ENCODE measurements around the gene MUSTN1. TPM values are rescaled to one million over a fixed set of nuclear protein-coding genes. Genes with fewer than 3 reads are reported as not detected.

MUSTN1 gene
- 1 to 10 TPM in 1 of 4 donors, under 1 TPM in 3; 0.28 to 1.6 (median 0.47) TPM for polyA plus RNA-seq (ENCODE audit: insufficient read length in 4 of 4)

DNA sequence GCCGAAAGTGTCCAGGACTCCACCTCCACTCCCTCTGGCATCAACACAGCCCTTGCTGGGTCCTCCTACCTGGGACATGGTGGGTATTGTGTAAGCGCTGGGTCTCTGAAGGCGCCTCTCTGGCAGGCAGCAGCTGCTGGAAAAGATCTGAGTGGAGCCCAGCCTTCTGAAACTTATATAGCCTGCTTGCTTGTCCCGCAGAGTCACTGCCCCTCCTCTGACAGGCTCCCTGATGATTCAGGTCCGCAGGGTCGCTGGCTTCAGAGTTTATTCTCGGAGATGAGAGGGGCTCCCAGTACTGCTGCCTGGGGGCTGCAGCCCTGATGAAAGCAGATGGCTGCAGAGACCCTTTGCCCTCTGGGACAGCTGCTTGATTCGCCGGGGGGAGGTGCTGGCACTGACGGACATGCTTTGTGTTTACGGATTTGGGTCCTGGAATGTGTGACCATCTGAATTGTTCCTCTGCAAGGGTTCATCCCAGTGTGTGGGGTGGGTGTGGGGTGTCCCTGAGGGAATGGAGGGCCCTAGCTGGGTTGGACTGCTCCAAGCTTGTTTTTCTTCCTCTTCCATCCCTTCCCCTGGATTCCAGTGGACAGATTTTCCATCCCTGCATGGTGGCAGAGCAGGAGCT is at the start of gene MUSTN1:
MUSTN1 (minus strand) TSS at position 149 of the 631 bp plus-strand sequence; CDS start at position 78, 71 bp downstream.
- DNase-seq (ENCODE audit: low read depth in 4 of 4, low spot score in 2 of 4), result no peak

- no peak for DNase-seq (ENCODE audit: low read depth in 4 of 4, low spot score in 2 of 4)
These were observed 47.6 kb upstream of the MUSTN1 start for GRCh38 chr3:52882377-52882776.

DNA sequence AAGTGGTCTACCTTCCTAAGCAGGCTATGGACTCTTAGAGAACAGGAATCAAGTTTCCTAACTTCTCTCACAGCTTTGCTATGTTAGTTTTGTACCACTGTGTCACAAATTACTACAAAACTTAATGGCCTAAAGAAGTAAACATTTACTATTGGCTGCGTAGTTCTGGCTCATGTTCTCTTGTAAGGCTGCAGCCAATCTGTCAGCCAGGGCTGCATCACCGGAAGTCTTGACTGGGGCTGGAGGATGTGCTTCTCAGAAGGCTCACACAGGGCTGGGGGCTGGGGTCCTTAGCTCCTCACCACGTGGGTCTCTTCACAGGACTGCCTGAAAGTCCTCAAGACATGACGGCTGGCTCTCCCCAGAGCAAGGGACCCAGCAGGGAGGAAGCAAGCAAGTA is 47.1 kb upstream of the MUSTN1 start:
- DNase-seq (ENCODE audit: low read depth in 4 of 4, low spot score in 2 of 4), result no peak

DNA sequence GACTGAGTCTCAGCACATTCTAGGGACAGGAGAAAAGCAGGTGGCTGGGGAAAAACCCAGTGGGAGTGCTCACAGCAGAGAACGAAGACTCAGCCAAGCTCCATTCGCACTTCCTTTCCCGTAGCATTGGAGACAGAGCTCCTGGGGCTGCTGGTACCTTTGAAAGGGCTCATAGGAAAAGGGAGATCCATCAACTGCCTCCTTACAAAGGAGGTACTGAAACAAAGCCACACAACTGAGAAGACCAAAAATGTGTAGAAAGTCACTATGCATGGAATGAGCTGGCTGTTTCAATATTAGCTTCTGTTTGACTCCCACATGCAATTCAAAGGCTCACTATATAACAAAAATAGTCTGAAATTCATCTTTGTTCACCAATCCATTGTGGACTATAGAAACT is 45.7 kb upstream of the MUSTN1 start:
- DNase-seq (ENCODE audit: low read depth in 4 of 4, low spot score in 2 of 4), result no peak

GRCh38 chr3:52880047-52880446 is 45.2 kb upstream of the MUSTN1 start:
- DNase-seq (ENCODE audit: low read depth in 4 of 4, low spot score in 2 of 4), result no peak

GRCh38 chr3:52879581-52879980 is 44.8 kb upstream of the MUSTN1 start:
- DNase-seq (ENCODE audit: low read depth in 4 of 4, low spot score in 2 of 4), result no peak

DNA sequence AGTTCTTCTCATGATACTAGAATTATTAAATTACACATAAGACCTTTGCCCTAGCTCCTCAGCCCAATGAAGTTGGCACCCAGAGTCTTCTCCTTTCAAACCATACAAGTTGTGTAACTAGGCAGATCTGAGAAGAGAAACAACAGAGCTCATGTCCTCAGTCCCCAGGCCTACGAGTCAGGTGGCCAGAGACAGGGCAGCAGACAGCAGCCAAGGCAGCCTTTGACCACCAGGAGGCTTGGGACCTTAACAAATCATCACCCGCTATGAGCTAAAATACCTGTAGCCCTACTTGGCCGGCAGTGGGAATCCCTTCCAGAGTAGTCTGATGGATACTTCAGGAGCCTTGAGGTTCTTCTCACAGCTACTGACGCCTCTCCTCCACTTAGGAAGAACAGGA is 44.3 kb upstream of the MUSTN1 start:
- DNase-seq (ENCODE audit: low read depth in 4 of 4, low spot score in 2 of 4), result no peak

GRCh38 chr3:52877085-52877484 is 42.3 kb upstream of the MUSTN1 start:
- no peak for DNase-seq (ENCODE audit: low read depth in 4 of 4, low spot score in 2 of 4)

DNA sequence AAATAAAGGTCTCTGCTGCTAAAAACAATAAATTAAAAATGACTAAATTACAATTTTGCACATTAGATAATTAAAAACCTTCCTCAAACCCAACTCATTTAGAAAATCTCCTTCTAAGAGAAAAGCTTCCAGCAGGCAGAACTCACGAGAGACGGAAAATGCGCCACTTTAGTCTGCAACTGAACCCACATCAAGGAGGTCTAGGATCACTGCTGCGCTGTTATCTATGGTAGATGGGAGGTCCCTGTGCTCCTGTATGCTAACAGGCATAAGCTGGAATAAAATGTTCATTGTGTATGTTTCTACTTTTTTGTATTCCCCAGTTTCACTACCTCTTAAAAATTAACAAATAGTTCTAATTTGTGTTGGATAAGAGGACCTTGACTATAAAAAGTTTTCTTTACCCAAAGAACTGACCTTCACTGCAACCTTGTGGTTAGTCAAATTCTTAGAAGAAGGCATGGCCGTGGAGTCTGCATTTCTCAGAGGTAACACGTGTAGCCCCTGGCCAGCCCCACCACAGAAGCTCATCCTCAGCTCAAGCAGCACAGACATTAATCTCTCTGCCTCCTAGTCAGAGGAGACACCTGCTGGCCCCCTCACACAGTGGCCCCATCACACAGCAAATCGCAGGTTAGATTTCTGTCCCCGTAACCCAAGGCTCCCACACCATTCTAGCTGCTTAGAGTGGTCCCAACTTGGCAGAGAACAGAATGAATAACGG is 40.2 kb upstream of the MUSTN1 start:
- DNase-seq (ENCODE audit: low read depth in 4 of 4, low spot score in 2 of 4), result no peak

DNA sequence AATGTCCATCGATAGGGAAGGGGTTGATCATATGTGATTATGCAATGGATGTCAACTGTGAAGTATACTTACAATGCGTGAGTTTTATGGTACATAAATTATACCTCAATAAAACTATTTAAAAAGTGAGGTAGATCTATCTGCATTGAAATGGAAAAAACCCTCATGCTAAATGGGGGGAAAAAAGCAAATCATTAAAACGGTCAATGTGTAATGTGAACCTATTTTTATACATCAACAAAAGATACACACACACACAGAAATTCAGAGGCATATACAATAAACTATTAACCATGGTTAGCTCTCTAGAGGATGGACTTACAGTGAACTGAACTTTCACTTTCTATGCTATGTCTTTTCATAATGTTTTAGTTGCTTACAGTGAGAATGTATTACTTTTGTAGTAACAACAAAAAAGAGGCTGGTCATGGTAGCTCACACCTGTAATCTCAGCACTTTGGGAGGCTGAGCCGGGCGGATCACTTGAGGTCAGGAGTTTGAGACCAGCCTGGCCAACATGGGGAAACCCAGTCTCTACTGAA is 39.4 kb upstream of the MUSTN1 start:
- DNase-seq (ENCODE audit: low read depth in 4 of 4, low spot score in 2 of 4), result no peak

GRCh38 chr3:52873433-52874159 is 38.8 kb upstream of the MUSTN1 start:
- no peak for DNase-seq (ENCODE audit: low read depth in 4 of 4, low spot score in 2 of 4)

DNA sequence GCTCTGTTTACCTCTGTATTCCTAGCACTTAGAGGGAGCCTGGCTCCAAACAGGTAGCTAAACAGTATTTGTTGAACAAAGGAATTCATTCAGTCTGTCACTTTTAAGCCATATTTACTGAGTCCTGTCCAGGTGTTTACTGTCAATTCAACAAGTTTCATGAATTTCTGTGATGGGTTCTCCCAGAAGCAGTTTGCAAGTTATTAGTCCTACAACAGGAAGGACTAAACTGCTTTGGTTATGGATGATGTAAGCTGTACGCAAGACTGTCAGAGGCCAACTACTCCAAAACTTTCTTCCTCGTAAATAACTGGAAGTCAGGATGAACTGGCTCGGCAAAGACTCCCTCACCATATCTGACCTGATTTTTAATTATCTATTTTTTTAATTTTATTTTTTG is 37.4 kb upstream of the MUSTN1 start:
- DNase-seq (ENCODE audit: low read depth in 4 of 4, low spot score in 2 of 4), result no peak

GRCh38 chr3:52871761-52872160 is 36.9 kb upstream of the MUSTN1 start:
- no peak for DNase-seq (ENCODE audit: low read depth in 4 of 4, low spot score in 2 of 4)

GRCh38 chr3:52870471-52870870 is 35.7 kb upstream of the MUSTN1 start:
- DNase-seq (ENCODE audit: low read depth in 4 of 4, low spot score in 2 of 4), result no peak

DNA sequence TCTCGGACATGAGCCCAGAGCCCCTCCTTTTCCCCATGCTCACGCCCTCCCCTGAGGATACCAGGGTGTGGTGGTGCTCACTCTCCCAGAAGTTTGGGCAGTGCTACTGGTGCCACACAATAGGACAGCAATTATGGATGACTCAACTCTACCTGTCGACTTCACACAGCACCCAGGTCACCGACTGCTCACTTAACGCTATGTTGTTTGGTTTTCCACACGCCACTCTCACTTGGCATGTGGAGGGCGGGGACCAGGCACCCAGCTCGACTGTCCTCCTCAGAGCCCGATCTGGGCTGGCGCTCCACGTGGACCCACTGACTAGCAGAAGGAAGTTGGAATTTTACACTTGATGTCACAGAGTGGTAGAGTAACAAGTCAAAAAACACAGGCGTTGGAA is 31.6 kb upstream of the MUSTN1 start:
- DNase-seq (ENCODE audit: low read depth in 4 of 4, low spot score in 2 of 4), result no peak

- DNase-seq (ENCODE audit: low read depth in 4 of 4, low spot score in 2 of 4), result no peak
These were observed 31.2 kb upstream of the MUSTN1 start for GRCh38 chr3:52865994-52866393.

- no peak for DNase-seq (ENCODE audit: low read depth in 4 of 4, low spot score in 2 of 4)
These were observed 25.6 kb upstream of the MUSTN1 start for GRCh38 chr3:52860424-52860768.

- no peak for DNase-seq (ENCODE audit: low read depth in 4 of 4, low spot score in 2 of 4)
These were observed 25.0 kb upstream of the MUSTN1 start for GRCh38 chr3:52859686-52860423.

GRCh38 chr3:52857864-52858263 is 23.0 kb upstream of the MUSTN1 start:
- no peak for DNase-seq (ENCODE audit: low read depth in 4 of 4, low spot score in 2 of 4)

DNA sequence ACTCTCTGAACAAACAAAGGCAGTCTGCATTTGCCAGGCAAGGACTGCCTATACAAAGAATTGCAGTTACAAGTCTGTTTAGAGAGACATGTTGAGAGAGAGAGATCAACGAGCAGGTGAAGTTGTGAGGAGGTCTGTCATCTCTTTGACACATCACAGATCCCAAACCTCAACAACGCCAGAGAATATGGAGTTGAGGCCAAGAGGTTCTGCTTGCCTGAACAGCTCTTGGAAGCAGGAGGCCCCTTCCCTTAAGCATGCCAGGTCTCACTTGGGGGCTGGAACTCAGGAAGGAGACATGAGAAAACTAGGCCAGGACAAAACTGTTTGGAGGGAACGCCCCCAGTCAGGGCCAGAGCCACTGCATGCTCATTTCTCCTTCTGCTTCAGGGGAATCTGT is 22.3 kb upstream of the MUSTN1 start:
- no peak for DNase-seq (ENCODE audit: low read depth in 4 of 4, low spot score in 2 of 4)

DNA sequence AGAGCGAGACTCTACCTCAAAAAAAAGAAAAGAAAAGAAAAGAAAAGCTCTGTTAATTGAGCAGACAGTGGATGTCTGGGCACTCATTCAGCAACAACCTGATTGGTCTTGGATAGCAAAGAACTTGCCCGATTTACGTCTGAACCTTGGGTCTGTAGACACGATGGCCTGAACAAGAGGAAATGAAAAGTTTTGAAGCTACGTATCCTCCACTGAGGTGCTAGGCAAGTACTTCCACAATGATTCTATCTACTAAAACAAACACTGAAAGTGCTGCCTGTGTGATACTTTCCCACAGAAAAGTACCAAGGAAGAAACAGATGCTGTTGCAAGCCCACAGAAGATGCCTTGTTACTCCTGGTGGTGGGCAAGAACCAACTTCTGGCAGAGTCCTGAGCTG is 21.8 kb upstream of the MUSTN1 start:
- DNase-seq (ENCODE audit: low read depth in 4 of 4, low spot score in 2 of 4), result no peak

Data from left renal cortex interstitium (tissue), 4 donors.